ENCODE data around the gene CLN5.
"Not testable (repeated sequence)": the region's sequence is repeated elsewhere in the genome, so short reads cannot be mapped to it uniquely, and the experiment has no call there.

The CLN5 gene

DNA sequence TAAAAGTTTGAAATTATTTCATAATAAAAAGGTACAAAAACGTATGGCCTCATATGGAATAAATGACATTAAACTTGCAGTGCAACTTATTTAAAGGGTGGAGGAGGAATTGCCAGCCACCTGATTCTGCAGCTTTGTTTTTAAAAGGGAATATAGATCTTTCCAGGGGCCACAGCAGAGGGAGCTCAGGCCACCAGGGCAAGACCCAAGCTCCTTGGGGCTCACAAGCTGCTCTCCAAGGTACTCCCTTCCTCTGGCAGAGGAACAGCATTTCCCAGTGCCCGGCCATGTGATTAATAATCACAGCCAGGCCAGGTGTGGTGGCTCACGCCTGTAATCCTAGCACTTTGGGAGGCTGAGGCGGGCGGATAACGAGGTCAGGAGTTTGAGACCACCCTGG is 37.3 kb upstream of the CLN5 start:
- TF ChIP-seq, protein P1, sequence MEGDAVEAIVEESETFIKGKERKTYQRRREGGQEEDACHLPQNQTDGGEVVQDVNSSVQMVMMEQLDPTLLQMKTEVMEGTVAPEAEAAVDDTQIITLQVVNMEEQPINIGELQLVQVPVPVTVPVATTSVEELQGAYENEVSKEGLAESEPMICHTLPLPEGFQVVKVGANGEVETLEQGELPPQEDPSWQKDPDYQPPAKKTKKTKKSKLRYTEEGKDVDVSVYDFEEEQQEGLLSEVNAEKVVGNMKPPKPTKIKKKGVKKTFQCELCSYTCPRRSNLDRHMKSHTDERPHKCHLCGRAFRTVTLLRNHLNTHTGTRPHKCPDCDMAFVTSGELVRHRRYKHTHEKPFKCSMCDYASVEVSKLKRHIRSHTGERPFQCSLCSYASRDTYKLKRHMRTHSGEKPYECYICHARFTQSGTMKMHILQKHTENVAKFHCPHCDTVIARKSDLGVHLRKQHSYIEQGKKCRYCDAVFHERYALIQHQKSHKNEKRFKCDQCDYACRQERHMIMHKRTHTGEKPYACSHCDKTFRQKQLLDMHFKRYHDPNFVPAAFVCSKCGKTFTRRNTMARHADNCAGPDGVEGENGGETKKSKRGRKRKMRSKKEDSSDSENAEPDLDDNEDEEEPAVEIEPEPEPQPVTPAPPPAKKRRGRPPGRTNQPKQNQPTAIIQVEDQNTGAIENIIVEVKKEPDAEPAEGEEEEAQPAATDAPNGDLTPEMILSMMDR (conservative IDR thresholded peaks at IDR 0.05; ENCODE audit: low read depth, low read length): no peak
- DNase-seq (ENCODE audit: low read depth): no peak
- no peak overlapping the region for H3K4me3 ChIP-seq (ENCODE audit: low read length)

DNA sequence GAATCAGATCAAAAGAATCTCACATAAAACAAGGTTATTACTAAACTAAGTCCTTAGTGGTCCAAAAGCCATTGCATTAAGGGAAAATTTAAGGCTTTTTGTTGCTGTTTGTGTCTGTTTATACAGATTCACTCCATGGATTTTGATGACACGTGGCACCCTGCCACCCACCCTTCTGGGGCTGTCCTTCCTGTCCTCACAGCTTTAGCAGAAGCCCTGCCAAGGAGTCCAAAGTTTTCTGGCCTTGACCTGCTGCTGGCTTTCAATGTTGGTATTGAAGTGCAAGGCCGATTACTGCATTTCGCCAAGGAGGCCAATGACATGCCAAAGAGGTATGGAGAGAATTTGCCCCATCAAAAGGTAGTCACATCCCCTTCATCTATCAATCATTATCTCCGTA is 36.7 kb upstream of the CLN5 start:
- H3K4me3 ChIP-seq (ENCODE audit: low read length): no peak overlapping the region
- DNase-seq (ENCODE audit: low read depth): no peak
- TF ChIP-seq, protein P1 (conservative IDR thresholded peaks at IDR 0.05; ENCODE audit: low read depth, low read length): no peak

DNA sequence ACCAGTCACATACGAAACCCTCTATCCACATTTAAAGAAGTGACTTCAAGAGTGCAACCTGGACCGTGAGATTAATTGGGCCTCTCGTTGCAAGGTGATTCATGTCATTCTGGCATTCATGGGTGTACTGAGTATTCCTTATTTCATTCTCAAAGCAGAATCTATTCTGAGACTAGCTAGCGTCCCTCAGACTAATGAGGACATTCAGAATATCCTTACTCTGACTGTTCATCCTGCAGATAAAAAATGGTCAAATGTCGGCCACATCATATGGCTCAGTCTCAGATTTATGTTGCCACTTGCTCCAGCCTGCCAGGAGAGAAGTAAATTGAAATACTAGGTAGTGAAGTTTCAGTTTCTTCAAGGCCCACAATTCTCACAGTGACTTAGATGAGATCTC is 36.2 kb upstream of the CLN5 start:
- no peak for DNase-seq (ENCODE audit: low read depth)
- TF ChIP-seq, protein P1 (conservative IDR thresholded peaks at IDR 0.05; ENCODE audit: low read depth, low read length): no peak
- H3K4me3 ChIP-seq (ENCODE audit: low read length): no peak overlapping the region

DNA sequence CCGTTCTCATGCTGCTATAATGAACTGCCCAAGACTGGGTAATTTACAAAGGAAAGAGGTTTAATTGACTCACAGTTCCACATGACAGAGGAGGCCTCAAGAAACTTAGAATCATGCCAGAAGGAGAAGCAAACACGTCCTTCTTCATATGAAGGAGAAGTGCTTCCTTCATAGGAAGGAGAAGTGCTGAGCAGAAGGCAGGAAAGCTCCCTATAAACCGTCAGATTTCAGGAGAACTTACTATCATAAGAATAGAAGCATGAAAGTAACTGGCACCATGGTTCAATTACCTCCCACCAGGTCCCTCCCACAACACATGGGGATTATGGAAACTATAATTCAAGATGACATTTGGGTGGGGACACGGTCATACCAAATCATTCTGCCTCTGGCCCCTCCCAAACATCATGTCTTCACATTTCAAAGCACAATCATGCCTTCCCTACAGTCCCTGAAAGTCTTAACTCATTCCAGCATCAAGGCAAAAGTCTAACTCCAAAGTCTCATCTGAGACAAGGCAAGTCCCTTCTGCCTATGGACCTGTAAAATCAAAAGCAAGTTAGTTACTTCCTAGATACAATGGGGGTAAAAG is 32.9 kb upstream of the CLN5 start:
- no peak overlapping the region for H3K4me3 ChIP-seq (ENCODE audit: low read length)
- TF ChIP-seq, protein P1 (conservative IDR thresholded peaks at IDR 0.05; ENCODE audit: low read depth, low read length): no peak
- no peak for DNase-seq (ENCODE audit: low read depth)

DNA sequence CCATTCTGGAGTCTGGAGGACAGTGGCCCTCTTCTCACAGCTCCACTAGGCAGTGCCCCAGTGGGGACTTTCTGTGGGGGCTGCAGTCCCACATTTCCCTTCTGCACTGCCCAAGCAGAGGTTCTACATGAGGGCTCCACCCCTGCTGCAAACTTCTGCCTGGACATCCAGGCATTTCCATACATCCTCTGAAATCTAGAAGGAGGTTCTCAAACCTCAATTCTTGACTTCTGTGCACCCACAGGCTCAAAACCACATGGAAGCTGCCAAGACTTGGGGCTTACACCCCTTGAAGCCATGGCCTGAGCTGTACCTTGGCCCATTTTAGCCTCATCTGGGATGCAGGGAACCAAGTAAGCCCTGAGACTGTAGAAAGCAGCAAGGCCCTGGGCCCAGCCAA is 32.1 kb upstream of the CLN5 start:
- DNase-seq (ENCODE audit: low read depth); H3K4me3 ChIP-seq (ENCODE audit: low read length): not testable (repeated sequence)

DNA sequence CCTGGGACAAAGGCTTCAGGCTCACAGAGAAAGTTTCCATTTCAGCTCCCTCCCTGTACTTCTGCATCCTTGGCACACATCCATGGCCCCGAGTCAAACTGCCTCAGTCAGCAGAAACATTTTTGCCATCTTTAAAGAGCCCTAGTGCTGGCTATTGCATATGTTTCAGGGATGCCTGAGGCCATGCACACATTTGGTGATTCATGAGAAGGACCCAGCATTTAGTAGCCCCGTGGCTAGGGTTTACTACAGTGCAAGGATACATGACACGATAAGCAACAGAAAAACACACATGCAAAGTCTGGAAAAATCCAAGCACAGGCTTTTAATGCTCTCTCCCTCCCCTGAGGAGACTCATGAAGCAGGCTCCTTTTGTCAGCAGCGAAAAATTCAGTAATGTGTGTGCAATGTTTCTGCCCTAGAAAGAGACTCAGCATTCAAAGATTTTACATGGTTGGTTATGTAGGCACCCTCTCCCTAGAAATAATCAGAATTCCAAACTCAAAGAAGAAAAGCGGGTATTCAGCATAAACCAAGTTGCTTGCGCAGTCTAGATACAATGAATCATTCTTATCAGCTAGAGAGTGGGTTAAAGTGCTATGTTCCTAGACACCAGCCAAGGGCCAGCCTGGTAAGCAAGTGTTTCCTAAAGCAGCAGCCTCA is 26.0 kb upstream of the CLN5 start:
- no peak for DNase-seq (ENCODE audit: low read depth)
- H3K4me3 ChIP-seq (ENCODE audit: low read length): no peak overlapping the region
- TF ChIP-seq, protein P1 (conservative IDR thresholded peaks at IDR 0.05; ENCODE audit: low read depth, low read length): no peak

DNA sequence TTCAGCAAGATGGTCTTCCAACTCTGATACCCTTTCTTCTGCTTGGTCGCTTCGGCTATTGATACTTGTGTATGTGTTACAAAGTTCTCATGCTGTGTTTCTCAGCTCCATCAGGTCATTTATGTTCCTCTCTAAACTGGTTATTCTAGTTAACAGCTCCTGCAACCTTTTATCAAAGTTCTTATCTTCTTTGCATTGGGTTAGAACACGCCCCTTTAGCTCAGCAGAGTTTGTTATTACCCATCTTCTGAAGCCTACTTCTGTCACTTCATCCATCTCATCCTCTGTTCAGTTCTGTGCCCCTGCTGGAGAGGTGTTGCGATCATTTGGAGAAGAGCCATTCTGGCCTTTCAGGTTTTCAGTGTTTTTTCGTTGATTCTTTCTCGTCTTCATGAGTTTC is 24.9 kb upstream of the CLN5 start:
- TF ChIP-seq, protein P1 (conservative IDR thresholded peaks at IDR 0.05; ENCODE audit: low read depth, low read length): no peak
- no peak overlapping the region for H3K4me3 ChIP-seq (ENCODE audit: low read length)
- DNase-seq (ENCODE audit: low read depth): no peak

Data from retinal pigment epithelial cell (primary cell).